ENCODE data around the gene TAOK2. TPM values are rescaled to one million over a fixed set of nuclear protein-coding genes. Genes with fewer than 3 reads are reported as not detected.

The TAOK2 gene
- total RNA-seq, 1 donor from 2014 or later, result 66.2 TPM

- Histone ChIP-seq H3K27ac (peak overlapping the region; percentile 44), H3K9me3 (no peaks in the 10 kb centered on the region), H3K4me1 (peaks cover 35% of the 10 kb centered on the region), H3K27me3 (ENCODE audit: low read depth) (no peaks in the 10 kb centered on the region), H3K36me3 (peaks cover 97% of the 10 kb centered on the region), H3K4me3 (no peak overlapping the region)
- ATAC-seq (peak; percentile 68 to 70), DNase-seq (peak; percentile 70)
- intact Hi-C loops (cut with DNase I), result no loop called here
- TF ChIP-seq CTCF (IDR thresholded peaks at IDR 0.05), result no peak
Measured at GRCh38 chr16:29984137-29984763, 10.6 kb downstream of the TAOK2 start.

- Histone ChIP-seq H3K4me1 (peaks cover 35% of the 10 kb centered on the region), H3K9me3 (no peaks in the 10 kb centered on the region), H3K27me3 (ENCODE audit: low read depth) (no peaks in the 10 kb centered on the region), H3K27ac (peak overlapping the region; percentile 38), H3K36me3 (peaks cover 97% of the 10 kb centered on the region), H3K4me3 (no peak overlapping the region)
- intact Hi-C loops (cut with DNase I), result no loop called here
- TF ChIP-seq CTCF (IDR thresholded peaks at IDR 0.05), result no peak
- DNase-seq, result no peak
- no peak for ATAC-seq
Measured at GRCh38 chr16:29984764-29985147, 11.1 kb downstream of the TAOK2 start.

- H3K4me1 ChIP-seq, result peaks cover 36% of the 10 kb centered on the region
- H3K9me3 ChIP-seq, result no peaks in the 10 kb centered on the region
- intact Hi-C loops (cut with DNase I), result no loop called here
Measured at GRCh38 chr16:29985271-29985811, 11.7 kb downstream of the TAOK2 start.

GRCh38 chr16:29986231-29986630 is 12.6 kb downstream of the TAOK2 start:
- no peaks in the 10 kb centered on the region for H3K9me3 ChIP-seq
- peaks cover 97% of the 10 kb centered on the region for H3K36me3 ChIP-seq
- no peak overlapping the region for H3K4me3 ChIP-seq
- intact Hi-C loops (cut with DNase I), result no loop called here
- H3K27ac ChIP-seq, result no peak overlapping the region
- DNase-seq, result peak; percentile 44
- no peaks in the 10 kb centered on the region for H3K27me3 ChIP-seq (ENCODE audit: low read depth)
- no peak for TF ChIP-seq CTCF (IDR thresholded peaks at IDR 0.05)
- H3K4me1 ChIP-seq, result peaks cover 45% of the 10 kb centered on the region
- no peak for ATAC-seq

More at GRCh38 chr16:29985271-29985811, 11.7 kb downstream of the TAOK2 start:
- ATAC-seq (no peak), DNase-seq (peak; percentile 43)
- no peak for TF ChIP-seq CTCF (IDR thresholded peaks at IDR 0.05)
- Histone ChIP-seq H3K36me3 (peaks cover 97% of the 10 kb centered on the region), H3K27me3 (ENCODE audit: low read depth) (no peaks in the 10 kb centered on the region), H3K4me3 (no peak overlapping the region), H3K27ac (peak overlapping the region; percentile 38)

- Histone ChIP-seq H3K27ac (no peak overlapping the region), H3K4me3 (peak overlapping the region; percentile 38), H3K9me3 (no peaks in the 10 kb centered on the region), H3K4me1 (peaks cover 51% of the 10 kb centered on the region), H3K36me3 (peaks cover 97% of the 10 kb centered on the region), H3K27me3 (ENCODE audit: low read depth) (no peaks in the 10 kb centered on the region)
- intact Hi-C loops (cut with DNase I), result no loop called here
- ATAC-seq (no peak), DNase-seq (peak; percentile 30)
- no peak for TF ChIP-seq CTCF (IDR thresholded peaks at IDR 0.05)
Measured at GRCh38 chr16:29986931-29987330, 13.3 kb downstream of the TAOK2 start.
